Liver (tissue), 9 donors: ENCODE data around the gene UPF3B. TPM values are rescaled to one million over a fixed set of nuclear protein-coding genes. Genes with fewer than 3 reads are reported as not detected.

Source experiments
- DNase-seq: peaks from one replicate; pipeline ENCODE4 v3.0.0-alpha.2; 2017; ENCODE audit warnings: low spot score
- H3K27ac ChIP-seq, 2 donors: one replicate each; pipeline ENCODE4 v1.7.0; 2013; ENCODE audit warnings: inconsistent platforms in 2 of 2, low read length in 2 of 2, control low read depth in 1 of 2, low read depth in 1 of 2, mild to moderate bottlenecking in 1 of 2
- H3K27me3 ChIP-seq, 4 donors: one replicate each; pipeline versions ENCODE4 v1.6.1 to v1.7.0; 2013; ENCODE audit warnings: low read length in 3 of 4, inconsistent platforms in 1 of 4, mild to moderate bottlenecking in 1 of 4, moderate library complexity in 1 of 4; ENCODE audit not compliant: control insufficient read depth in 4 of 4, insufficient read depth in 4 of 4
- H3K36me3 ChIP-seq, 4 donors: one replicate each; pipeline versions ENCODE4 v1.6.1 to v1.7.0; 2013; ENCODE audit warnings: low read length in 3 of 4, mild to moderate bottlenecking in 3 of 4, low read depth in 1 of 4, moderate library complexity in 1 of 4; ENCODE audit not compliant: control insufficient read depth in 4 of 4, insufficient read depth in 3 of 4
- H3K4me1 ChIP-seq, 4 donors: one replicate each; pipeline versions ENCODE4 v1.6.1 to v1.7.0; 2013; ENCODE audit warnings: low read length in 3 of 4, mild to moderate bottlenecking in 3 of 4, moderate library complexity in 1 of 4; ENCODE audit not compliant: control insufficient read depth in 4 of 4, insufficient read depth in 4 of 4
- H3K4me3 ChIP-seq, 3 donors: one replicate each; pipeline versions ENCODE4 v1.6.1 to v1.7.0; 2013; ENCODE audit warnings: low read length in 3 of 3, control low read depth in 1 of 3, low read depth in 1 of 3, mild to moderate bottlenecking in 1 of 3
- H3K9ac ChIP-seq, 2 donors: one replicate each; pipeline ENCODE4 v1.7.0; 2013; ENCODE audit warnings: low read length in 2 of 2, mild to moderate bottlenecking in 2 of 2, moderate library complexity in 2 of 2, control low read depth in 1 of 2, low read depth in 1 of 2
- H3K9me3 ChIP-seq, 4 donors: one replicate each; pipeline versions ENCODE4 v1.6.1 to v1.7.0; 2013; ENCODE audit warnings: low read length in 3 of 4; ENCODE audit not compliant: control insufficient read depth in 4 of 4
- FOXA2 ChIP-seq: IDR thresholded peaks from 2 replicates; pipeline ENCODE4 v1.6.1; 2016; ENCODE audit warnings: antibody characterized with exemption
- HNF4A ChIP-seq, 2 donors: conservative IDR thresholded peaks; 2 replicates each; pipeline ENCODE4 v1.6.1; 2016; ENCODE audit warnings: antibody characterized with exemption in 2 of 2, mild to moderate bottlenecking in 2 of 2
- HNF4G ChIP-seq: IDR thresholded peaks from 2 replicates; pipeline ENCODE4 v1.6.1; 2016; ENCODE audit warnings: antibody characterized with exemption
- SP1 ChIP-seq: IDR thresholded peaks from 2 replicates; pipeline ENCODE4 v1.6.1; 2018; ENCODE audit warnings: antibody characterized with exemption, mild to moderate bottlenecking
- YY1 ChIP-seq: IDR thresholded peaks from 2 replicates; pipeline ENCODE4 v1.6.1; 2016; ENCODE audit warnings: antibody characterized with exemption, mild to moderate bottlenecking
- WGBS: extraction: QIAGEN DNeasy Blood & Tissue Kit; methylation state at CpG from one replicate; pipeline ENCODE4 v1.1.7; 2013; 5-methylcytosine and 5-hydroxymethylcytosine counted together
- polyA plus RNA-seq, 2 donors: library from polyadenylated mRNA; stranded (reverse) in 1 of 2; unstranded in 1 of 2; fragments of 200-250 nt in 1 of 2; fragments of >200 nt in 1 of 2; fragmentation: Nextera tagmentation in 1 of 2; extraction: Ambion mirVana in 1 of 2; gene quantifications; one replicate each; pipeline versions ENCODE4 v1.2.1 to v1.2.3, GENCODE V29; 2013 to 2015
- total RNA-seq, 2 donors: library from RNA; depleted of rRNA; stranded (reverse); fragments of >200 nt; gene quantifications; one replicate each; pipeline ENCODE4 v1.2.3, GENCODE V29; 2014
- TF ChIP-seq, protein P1 (sequence below): IDR thresholded peaks from 2 replicates; pipeline ENCODE4 v1.6.1; 2016; ENCODE audit warnings: antibody characterized with exemption
- TF ChIP-seq, protein P2 (sequence below): fragments of 150-350 bp; IDR thresholded peaks from 2 replicates; pipeline ENCODE4 v1.5.1; 2017; ENCODE audit warnings: improper control_type of control experiment, low read depth, low read length; ENCODE audit not compliant: missing input control
- TF ChIP-seq, protein P3 (sequence below): IDR thresholded peaks from 2 replicates; pipeline ENCODE4 v1.6.1; 2016; ENCODE audit warnings: antibody characterized with exemption
- TF ChIP-seq, protein P4 (sequence below): IDR thresholded peaks from 2 replicates; pipeline ENCODE4 v1.6.1; 2016; ENCODE audit warnings: antibody characterized with exemption
- TF ChIP-seq, protein P5 (sequence below): IDR thresholded peaks from 2 replicates; pipeline ENCODE4 v1.6.1; 2016; ENCODE audit warnings: antibody characterized with exemption, mild to moderate bottlenecking
- donor health status: healthy.
- donor health status: healthy.
- donor health status: healthy.
- donor health status: healthy.
- donor health status: healthy.

UPF3B gene
- total and polyA plus RNA-seq, 4 donors = 3.3 to 4.6 (median 3.9) TPM

DNA sequence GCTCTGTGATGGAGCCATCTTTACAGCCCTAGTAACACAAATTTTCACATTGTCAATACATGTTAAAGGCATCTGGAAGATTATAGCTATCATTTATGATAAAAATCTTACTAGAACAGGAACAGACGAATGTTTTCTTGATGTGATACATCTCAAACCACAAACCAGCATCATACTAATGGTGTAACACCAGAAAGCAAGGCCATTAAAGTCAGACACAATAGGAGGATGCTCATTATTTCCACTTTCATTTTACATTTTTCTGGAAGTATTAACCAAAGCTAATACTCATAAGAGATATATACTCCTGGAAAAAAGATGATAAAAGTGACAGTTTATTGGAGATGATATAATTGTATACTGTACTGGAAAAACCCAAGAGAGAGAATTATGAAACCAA is 48.2 kb upstream of the UPF3B start:
- H3K4me3 ChIP-seq = no peak overlapping the region
- WGBS = 74% methylated on average over 1 of the region's 1 CpG
- no peaks in the 10 kb centered on the region for H3K27me3 ChIP-seq
- DNase-seq = no peak
- TF ChIP-seq, protein P1, sequence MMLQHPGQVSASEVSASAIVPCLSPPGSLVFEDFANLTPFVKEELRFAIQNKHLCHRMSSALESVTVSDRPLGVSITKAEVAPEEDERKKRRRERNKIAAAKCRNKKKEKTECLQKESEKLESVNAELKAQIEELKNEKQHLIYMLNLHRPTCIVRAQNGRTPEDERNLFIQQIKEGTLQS = no peak
- TF ChIP-seq HNF4A (conservative IDR thresholded peaks at IDR 0.05) = no peak
- no peak for TF ChIP-seq YY1
- TF ChIP-seq, protein P2, sequence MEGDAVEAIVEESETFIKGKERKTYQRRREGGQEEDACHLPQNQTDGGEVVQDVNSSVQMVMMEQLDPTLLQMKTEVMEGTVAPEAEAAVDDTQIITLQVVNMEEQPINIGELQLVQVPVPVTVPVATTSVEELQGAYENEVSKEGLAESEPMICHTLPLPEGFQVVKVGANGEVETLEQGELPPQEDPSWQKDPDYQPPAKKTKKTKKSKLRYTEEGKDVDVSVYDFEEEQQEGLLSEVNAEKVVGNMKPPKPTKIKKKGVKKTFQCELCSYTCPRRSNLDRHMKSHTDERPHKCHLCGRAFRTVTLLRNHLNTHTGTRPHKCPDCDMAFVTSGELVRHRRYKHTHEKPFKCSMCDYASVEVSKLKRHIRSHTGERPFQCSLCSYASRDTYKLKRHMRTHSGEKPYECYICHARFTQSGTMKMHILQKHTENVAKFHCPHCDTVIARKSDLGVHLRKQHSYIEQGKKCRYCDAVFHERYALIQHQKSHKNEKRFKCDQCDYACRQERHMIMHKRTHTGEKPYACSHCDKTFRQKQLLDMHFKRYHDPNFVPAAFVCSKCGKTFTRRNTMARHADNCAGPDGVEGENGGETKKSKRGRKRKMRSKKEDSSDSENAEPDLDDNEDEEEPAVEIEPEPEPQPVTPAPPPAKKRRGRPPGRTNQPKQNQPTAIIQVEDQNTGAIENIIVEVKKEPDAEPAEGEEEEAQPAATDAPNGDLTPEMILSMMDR = no peak
- H3K4me1 ChIP-seq = no peaks in the 10 kb centered on the region
- no peak overlapping the region for H3K9ac ChIP-seq
- H3K27ac ChIP-seq = no peak overlapping the region
- no peaks in the 10 kb centered on the region for H3K36me3 ChIP-seq
- H3K9me3 ChIP-seq = no peaks in the 10 kb centered on the region

DNA sequence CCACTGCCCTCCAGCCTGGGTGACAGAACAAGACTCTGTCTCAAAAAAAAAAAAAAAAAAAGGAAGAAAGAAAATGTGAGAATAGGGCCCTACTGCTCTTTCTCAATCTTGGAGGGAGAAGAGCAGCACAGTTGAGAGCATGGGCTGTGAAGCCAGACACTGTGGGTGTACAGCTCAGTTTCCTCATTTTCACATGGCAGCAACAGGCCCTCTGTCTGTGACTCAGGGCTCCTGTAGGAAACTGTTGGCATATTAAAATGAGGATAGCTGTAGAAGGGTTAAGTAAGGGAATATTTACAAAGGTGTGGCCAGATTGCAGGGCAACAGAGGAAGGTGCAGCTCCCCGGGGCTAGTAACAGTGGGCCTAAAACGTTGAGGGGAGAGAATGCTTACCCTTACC is 46.4 kb upstream of the UPF3B start:
- H3K27me3 ChIP-seq = no peaks in the 10 kb centered on the region
- no peaks in the 10 kb centered on the region for H3K9me3 ChIP-seq
- H3K4me1 ChIP-seq = no peaks in the 10 kb centered on the region
- H3K4me3 ChIP-seq = no peak overlapping the region
- 16% methylated on average over 2 of the region's 2 CpGs for WGBS
- no peak overlapping the region for H3K27ac ChIP-seq
- TF ChIP-seq, protein P3, sequence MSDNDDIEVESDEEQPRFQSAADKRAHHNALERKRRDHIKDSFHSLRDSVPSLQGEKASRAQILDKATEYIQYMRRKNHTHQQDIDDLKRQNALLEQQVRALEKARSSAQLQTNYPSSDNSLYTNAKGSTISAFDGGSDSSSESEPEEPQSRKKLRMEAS = no peak
- TF ChIP-seq, protein P4, sequence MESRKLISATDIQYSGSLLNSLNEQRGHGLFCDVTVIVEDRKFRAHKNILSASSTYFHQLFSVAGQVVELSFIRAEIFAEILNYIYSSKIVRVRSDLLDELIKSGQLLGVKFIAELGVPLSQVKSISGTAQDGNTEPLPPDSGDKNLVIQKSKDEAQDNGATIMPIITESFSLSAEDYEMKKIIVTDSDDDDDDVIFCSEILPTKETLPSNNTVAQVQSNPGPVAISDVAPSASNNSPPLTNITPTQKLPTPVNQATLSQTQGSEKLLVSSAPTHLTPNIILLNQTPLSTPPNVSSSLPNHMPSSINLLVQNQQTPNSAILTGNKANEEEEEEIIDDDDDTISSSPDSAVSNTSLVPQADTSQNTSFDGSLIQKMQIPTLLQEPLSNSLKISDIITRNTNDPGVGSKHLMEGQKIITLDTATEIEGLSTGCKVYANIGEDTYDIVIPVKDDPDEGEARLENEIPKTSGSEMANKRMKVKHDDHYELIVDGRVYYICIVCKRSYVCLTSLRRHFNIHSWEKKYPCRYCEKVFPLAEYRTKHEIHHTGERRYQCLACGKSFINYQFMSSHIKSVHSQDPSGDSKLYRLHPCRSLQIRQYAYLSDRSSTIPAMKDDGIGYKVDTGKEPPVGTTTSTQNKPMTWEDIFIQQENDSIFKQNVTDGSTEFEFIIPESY = no peak
- TF ChIP-seq, protein P1 = no peak
- TF ChIP-seq, protein P5, sequence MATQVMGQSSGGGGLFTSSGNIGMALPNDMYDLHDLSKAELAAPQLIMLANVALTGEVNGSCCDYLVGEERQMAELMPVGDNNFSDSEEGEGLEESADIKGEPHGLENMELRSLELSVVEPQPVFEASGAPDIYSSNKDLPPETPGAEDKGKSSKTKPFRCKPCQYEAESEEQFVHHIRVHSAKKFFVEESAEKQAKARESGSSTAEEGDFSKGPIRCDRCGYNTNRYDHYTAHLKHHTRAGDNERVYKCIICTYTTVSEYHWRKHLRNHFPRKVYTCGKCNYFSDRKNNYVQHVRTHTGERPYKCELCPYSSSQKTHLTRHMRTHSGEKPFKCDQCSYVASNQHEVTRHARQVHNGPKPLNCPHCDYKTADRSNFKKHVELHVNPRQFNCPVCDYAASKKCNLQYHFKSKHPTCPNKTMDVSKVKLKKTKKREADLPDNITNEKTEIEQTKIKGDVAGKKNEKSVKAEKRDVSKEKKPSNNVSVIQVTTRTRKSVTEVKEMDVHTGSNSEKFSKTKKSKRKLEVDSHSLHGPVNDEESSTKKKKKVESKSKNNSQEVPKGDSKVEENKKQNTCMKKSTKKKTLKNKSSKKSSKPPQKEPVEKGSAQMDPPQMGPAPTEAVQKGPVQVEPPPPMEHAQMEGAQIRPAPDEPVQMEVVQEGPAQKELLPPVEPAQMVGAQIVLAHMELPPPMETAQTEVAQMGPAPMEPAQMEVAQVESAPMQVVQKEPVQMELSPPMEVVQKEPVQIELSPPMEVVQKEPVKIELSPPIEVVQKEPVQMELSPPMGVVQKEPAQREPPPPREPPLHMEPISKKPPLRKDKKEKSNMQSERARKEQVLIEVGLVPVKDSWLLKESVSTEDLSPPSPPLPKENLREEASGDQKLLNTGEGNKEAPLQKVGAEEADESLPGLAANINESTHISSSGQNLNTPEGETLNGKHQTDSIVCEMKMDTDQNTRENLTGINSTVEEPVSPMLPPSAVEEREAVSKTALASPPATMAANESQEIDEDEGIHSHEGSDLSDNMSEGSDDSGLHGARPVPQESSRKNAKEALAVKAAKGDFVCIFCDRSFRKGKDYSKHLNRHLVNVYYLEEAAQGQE = no peak
- TF ChIP-seq FOXA2 = no peak
- no peak for TF ChIP-seq SP1
- TF ChIP-seq HNF4G = no peak
- H3K36me3 ChIP-seq = no peaks in the 10 kb centered on the region
- no peak for DNase-seq
- H3K9ac ChIP-seq = no peak overlapping the region
